OCI-LY7 (cell line): ENCODE measurements around the gene NDNF.

Experiments used
- CTCF ChIP-seq: fragments of 200-600 bp; sonication (generic); conservative IDR thresholded peaks from 2 replicates; pipeline ENCODE4 v1.5.1; 2014; ENCODE audit warnings: mild to moderate bottlenecking, antibody characterized with exemption, low read length, moderate library complexity, mixed read lengths
- EZH2phosphoT487 ChIP-seq: fragments of 200-600 bp; sonication (generic); IDR thresholded peaks from 2 replicates; pipeline ENCODE4 v1.6.1; 2018; ENCODE audit warnings: low read depth, borderline replicate concordance, mild to moderate bottlenecking, mixed run types, antibody characterized with exemption, low read length, moderate library complexity, mixed read lengths

DNA sequence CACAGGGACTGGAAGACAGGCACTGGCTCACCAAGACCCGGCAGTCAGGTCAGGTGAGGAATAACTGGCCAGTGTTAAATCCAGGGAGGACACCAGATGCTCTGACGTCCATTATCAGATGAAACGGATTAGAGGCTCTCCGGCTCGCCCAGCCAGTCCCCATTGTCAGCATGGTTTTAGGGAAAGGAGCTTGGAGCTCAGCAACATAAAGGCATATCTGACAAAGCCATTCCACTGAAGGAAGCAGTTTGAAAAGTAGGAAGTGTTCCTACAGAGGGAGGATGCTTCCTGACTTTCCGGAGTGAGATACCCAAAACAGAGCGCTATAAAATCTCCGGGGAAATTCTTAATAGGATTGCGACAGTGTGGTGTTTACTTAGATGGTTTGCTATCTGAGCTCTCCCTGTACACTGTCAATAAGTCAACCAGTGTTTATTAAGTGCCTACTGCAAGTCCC lies 14.8 kb downstream of the NDNF start:
- no peak for TF ChIP-seq CTCF
- no peak for TF ChIP-seq EZH2phosphoT487
